Body of pancreas (tissue), 4 donors: ENCODE measurements around the gene TBC1D10B.

ENCODE experiments used
- CTCF ChIP-seq, 7 experiments: fragments of 450-650 bp in 4 of 7; fragments of 200-600 bp in 3 of 7; sonication (generic) in 3 of 7; IDR thresholded peaks; one replicate each; pipeline ENCODE4 v1.5.1; 2016 to 2019; ENCODE audit warnings: antibody characterized with exemption in 7 of 7
- POLR2A ChIP-seq, 3 donors: fragments of 450-650 bp; IDR thresholded peaks; one replicate each; pipeline ENCODE4 v1.6.1; 2016; ENCODE audit warnings: antibody characterized with exemption in 3 of 3, mild to moderate bottlenecking in 2 of 3

GRCh38 chr16:30357715-30358576 lies 12.3 kb downstream of the TBC1D10B start:
- no peak for TF ChIP-seq POLR2A (IDR thresholded peaks at IDR 0.05)
- TF ChIP-seq CTCF (IDR thresholded peaks at IDR 0.05), result no peak
